ENCODE measurements around the gene DNAJC5G.
"Not testable (repeated sequence)": the region's sequence is repeated elsewhere in the genome, so short reads cannot be mapped to it uniquely, and the experiment has no call there.

The DNAJC5G gene

DNA sequence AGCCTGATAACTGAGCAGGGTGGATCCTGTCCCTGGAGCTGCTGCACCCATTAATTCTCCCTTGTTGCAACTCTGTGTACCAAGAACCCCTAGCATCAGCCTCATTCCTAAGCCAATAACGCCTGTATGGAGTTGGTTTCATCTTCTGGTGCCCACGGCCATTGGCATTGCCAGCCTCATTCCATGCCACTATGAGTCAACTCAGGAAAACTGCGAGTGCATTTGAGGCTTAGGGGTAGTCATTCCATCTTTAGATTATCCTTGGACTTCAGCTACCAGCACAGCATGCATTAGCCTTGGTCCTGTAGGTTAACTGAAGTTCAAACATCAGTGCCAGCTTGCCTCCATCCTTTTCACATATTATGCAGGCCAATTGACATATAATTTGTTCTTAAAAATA, 5.6 kb downstream of the DNAJC5G start:
- no peak for DNase-seq (ENCODE audit: low read depth in 2 of 3, low spot score in 2 of 3)

DNA sequence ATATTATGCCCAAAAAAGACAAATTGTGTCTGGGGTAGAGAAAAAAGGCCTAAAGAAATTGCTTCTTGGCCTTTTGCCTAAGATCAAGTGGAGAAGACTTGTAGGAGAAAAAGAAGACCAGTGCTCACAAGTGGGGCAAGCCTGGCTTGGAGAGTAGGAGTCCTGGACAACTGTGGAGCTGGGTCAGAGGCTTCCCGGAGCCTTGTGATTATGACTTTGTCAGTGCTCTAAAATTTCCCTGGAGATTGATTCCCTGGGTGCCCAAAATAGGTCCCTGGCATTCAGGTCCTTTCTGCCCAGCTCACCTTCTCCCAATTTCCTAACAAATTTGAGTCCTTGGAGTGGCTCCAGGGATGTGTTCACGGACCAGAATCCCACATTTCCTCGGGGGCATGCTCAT, 6.2 kb downstream of the DNAJC5G start:
- DNase-seq (ENCODE audit: low read depth in 2 of 3, low spot score in 2 of 3), result no peak

DNA sequence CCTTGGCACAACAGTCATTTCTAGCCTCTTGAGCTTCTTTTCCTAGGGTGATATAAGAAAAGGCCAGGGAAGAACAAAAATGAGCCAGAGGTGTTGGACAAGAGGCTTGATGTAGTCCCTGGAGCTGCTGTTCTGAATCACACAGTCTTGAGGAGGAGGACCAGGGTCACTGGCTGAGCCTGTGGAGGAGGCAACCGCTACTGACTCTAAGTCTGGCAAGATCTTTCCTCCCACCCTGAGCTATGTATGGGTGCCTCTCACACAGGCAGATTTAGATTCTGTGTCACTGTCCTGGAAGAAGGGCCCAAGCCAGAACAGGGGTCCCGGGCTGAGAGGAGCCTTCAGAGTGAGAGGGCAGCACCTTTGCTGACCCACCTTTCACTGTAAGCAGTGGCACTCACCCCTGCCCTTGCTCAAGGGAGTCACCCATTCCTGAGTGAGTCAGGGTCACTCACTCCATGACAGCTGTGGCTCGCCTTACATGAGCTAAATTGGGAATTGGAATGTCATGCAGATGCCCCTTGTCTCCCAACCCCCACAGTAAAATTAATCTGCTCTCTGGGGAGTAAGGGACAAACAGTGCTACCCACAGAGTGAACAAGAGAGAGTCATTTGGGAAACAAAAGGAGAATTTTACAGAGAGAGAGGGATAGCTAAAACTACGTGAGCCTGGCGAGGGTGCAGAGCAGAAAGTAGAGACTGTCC, 6.8 kb downstream of the DNAJC5G start, which contains the start of gene TRIM54:
Gene TRIM54, plus strand, starts transcription at position 575 of the 705 bp plus-strand sequence. CDS start 303 bp downstream, outside the sequence.
- no peak for DNase-seq (ENCODE audit: low read depth in 2 of 3, low spot score in 2 of 3)

DNA sequence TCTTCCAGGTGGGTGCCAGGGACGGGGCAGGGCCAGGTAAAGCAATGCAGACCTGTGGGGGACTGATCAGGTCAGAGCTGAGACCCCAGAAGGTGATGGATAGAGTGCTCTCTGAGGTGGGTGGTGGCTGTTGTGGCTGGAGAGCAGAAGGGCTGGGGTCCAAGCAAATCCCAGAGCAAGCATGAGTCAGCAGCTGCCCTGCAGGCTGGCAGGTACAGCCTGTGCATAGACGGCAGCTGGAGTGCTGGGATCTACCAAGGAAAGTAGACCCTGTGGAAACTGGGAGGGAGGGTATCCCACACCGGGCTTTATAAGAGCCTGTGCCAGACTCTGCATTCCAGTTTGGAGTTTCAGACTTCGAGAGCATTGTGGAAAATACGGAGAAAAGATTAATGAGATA, 7.7 kb downstream of the DNAJC5G start:
- DNase-seq (ENCODE audit: low read depth in 2 of 3, low spot score in 2 of 3), result no peak

DNA sequence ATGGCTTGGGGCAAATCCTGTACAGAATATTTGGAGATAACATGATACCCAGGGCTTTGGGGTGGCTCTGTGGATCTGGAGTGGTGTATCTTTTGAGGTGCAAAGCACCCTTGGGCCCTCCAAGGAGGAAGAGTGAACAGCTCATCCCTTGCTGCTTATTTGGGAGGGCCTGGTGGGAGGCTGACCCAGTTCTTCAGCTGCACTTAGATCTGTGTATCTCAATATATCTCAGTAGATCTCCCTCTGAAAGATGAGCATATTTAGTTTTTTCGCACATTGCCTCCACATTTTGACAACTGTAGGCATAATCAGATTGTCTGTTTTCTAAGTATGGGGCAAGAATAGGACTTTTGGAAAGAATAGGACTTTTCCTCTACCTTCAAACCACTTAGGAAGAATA, 9.8 kb downstream of the DNAJC5G start:
- DNase-seq (ENCODE audit: low read depth in 2 of 3, low spot score in 2 of 3), result no peak

DNA sequence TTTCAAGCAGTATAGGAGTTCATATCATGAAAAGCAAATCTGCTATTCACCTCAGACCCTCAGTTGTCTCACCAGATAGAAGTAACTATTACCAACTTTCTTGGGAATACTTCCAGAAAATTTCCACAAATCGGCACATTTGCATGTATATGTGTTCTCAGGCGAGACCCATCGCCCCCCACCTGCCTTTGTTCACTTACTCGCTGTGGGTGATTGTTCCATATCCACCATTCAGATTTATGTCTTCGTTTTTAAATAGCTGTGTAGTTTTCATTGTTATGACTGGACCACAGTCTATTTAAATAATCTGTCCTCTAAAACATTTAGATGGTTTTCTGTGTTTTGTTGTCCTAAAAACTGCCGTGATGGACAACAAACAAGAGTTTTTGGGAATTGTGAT, 10.2 kb downstream of the DNAJC5G start:
- no peak for DNase-seq (ENCODE audit: low read depth in 2 of 3, low spot score in 2 of 3)

DNA sequence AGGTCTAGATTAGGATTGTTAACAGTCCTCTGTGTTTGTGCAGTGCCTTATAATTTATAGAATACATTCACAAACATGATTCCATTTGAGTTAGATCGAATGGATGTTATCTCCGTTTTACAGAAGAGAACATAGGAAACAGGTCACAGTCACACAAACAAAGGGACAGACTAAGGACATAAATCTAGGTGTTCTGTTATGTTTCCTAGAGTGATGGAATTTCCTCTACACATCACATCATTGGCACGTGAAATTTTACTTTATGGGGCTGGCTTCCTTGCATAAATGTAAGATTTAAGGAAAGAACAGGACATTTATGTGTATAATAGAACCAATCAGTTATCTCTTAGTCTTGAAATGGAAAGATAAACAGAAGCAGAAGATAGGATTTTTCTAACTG, 13.4 kb downstream of the DNAJC5G start:
- DNase-seq (ENCODE audit: low read depth in 2 of 3, low spot score in 2 of 3), result no peak

DNA sequence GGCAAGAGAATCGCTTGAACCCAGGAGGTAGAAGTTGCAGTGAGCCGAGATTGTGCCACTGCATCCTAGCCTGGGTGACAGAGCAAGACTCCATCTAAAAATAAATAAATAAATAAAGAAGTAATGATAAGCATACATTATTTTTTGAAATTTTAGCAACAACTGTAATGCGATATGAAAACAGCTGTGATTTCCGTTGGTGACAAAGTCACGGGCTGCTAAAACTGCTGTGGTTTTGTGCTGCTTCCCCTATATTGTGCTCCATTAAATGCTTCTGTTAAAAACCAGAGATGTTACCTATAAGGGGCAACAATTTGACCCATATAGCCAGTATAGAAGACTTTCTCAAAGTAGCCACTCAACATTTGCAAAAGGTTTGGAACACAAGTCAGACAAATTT, 15.3 kb downstream of the DNAJC5G start:
- no peak for DNase-seq (ENCODE audit: low read depth in 2 of 3, low spot score in 2 of 3)

DNA sequence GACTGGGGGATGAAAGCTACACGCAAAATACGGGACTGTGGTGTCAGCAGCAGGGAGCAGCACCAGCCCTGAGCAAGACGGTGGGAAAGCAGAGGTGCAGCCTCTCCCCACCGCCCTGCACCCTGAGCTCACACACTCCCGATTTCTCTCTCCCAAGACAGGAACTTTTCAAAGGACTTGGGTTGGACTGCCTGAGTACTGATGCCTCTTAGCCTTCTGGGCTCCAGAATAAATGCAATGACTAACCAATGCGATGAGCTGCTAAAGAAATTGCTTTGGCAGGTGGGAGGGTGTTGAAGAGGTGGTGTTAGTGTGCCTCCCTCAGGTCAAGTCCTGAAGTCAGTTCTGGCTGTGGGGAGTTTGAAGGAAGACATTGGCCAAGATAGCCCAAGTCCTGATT, 16.6 kb downstream of the DNAJC5G start:
- DNase-seq (ENCODE audit: low read depth in 2 of 3, low spot score in 2 of 3), result no peak

DNA sequence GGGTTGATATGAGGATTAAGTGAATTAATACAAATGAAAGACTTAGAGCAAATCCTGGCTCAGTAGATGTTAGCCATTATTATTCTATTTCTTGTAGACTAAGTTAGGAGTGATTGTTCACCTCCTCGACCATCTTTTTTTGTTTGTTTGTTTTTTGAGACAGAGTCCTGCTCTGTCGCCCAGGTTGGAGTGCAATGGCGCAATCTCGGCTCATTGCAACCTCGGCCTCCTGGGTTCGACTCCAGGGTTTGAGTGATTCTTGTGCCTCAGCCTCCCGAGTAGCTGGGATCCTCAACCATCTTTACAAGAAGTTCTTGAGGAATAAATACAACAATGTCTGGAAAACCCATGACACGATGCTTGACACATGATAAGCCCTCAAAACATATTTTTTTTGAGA, 19.7 kb downstream of the DNAJC5G start:
- no peak for DNase-seq (ENCODE audit: low read depth in 2 of 3, low spot score in 2 of 3)

DNA sequence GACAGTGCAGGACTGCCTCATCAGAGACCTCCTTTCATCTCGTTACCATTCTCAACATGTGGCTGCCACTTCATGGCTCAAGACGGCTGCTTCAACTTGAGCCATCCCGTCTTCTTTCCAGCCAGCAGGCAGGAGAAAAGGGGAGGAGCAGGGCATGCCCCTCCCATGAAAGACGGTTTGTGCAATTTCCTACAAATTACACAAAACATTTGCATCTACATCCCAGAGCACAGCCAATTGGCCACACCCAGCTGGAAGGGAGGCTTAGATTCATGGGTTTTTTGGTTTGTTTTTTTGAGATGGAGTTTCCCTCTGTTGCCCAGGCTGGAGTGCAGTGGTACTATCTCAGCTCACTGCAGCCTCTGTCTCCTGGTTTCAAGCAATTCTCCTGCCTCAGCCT, 21.2 kb downstream of the DNAJC5G start:
- DNase-seq (ENCODE audit: low read depth in 2 of 3, low spot score in 2 of 3), result no peak

DNA sequence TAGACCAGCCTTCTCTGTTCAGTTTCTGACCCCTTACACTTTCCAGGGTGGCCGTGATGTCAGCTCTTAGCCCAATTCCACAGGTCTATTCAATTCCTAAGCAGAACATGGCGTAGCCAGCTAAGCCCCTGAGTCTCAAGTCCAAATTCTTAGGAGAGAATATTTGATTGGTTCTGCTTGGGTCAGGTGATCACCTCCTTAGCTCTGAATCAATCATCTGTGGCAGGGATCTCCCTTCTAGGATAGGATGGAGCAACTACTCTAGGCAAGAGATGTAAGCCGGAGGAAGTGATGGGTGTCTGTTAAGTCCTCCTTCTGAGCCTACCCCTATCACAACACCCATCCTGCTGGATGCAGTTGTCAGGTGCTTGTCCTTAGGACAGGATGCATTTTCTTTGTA, 22.0 kb downstream of the DNAJC5G start:
- DNase-seq (ENCODE audit: low read depth in 2 of 3, low spot score in 2 of 3), result no peak

DNA sequence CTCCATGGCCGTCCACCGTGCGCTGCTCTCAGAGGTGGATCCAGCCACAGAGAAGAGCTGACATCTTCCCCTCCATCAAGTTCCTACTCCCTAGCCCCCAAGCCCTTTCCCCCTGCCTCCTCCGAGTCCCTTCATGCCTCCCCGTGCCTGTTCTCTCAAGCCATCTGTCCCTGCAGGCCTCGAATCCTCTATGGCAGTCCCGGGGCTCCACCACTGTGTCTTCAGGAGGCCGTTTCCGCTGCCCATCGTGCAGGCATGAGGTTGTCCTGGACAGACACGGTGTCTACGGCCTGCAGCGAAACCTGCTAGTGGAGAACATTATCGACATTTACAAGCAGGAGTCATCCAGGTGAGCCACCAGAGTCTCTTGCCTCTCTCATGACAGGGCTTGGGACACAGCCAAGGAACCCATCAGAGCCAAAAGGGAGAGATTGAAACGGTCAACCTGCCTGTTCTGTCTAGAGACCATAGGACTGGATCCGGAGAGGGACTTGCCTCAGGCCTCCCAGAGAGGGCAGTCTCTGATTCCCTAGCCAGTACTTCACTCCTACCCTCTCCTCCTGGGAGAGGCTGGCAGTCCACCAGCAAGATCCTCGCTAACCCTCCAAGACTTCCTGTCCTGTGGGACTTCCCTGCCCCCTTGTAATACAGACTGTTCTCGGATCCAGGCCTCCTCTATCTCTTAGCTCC, 23.3 kb downstream of the DNAJC5G start:
- DNase-seq (ENCODE audit: low read depth in 2 of 3, low spot score in 2 of 3), result no peak

DNA sequence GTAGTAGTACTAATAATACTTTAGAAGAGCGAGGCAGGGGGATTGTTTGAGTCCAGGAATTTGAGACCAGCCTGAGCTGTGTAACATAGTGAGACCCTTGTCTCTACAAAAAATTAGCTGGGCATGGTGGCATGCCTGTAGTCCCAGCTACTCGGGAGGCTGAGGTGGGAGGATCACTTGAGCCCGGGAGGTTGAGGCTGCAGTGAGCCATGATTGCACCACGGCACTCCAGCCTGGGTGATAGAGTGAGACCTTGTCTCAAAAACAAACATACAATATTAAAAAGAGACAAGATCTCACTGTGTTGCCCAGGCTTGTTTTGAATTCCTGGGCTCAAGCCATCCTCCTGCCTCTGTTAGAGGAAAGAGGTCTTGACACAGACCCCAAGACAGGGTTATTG, 25.4 kb downstream of the DNAJC5G start:
- DNase-seq (ENCODE audit: low read depth in 2 of 3, low spot score in 2 of 3), result not testable (repeated sequence)

DNA sequence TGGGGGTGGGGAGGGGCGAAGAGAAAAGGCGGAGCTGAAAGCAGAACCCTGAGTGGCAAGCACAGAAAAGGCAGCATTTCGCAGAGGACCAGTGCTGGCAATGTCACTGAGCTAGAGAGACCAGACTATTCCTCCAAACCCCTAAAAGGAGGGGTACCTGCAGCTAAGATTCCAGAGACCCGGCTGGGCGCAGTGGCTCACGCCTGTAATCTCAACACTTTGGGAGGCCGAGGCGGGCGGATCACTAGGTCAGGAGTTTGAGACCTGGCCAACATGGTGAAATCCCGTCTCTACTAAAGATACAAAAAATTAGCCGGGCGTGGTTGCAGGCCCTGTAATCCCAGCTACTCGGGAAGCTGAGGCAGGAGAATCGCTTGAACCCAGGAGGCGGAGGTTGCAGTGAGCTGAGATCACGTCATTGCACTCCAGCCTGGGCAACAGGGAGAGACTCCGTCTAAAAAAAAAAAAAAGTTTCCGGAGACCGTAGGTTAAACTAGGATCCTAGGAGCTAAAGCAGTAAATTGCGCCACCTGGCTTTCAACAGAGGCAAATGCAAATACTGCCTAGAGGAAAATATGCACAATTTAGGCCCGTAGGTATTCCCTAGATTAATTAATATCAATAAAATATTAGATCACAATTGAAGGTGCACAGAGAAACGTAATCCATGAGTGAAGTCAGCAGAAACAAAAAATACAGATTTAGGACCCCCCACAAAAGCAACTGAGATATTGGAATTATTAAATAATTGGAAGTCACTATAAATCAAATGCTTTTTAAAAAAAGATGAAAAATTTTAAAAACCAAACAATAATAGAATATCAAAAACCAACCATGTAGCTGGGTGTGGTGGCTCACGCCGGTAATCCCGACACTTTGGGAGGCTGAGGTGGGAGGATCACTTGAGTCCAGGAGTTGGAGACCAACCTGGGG, 28.1 kb downstream of the DNAJC5G start:
- DNase-seq (ENCODE audit: low read depth in 2 of 3, low spot score in 2 of 3), result no peak

DNA sequence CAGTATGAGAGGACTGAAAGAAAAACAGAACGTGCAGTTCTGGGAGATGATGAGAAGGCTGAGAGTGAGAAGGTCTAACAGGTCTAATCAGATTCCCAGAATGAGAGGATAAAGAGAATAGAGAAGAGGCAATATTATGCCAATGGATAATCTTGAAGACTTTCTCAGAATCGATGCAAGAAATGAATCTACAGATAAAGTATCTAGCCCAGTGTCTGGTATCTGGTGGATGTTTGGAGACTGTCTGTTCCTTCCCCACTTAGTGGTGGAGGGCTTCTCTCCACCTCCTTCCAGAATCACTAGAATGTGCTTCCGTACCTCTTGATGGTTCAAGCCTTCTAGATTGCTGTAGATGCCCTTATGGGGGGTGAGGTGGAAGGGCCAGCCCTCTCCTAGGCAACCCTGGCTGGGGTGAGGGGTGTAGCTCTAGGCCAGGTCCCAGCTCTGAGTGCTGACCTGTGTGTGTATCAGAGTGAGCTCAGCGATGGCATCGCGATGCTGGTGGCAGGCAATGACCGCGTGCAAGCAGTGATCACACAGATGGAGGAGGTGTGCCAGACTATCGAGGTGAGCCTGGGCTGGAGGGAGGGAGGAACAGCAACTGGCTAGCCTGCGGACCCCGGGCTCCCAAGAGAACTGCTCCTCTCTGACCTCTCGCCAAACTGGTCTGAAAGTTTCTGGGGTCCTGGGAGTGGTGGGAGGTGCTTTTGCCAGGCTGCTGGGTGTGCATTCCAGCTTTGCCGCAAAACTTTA, 29.4 kb downstream of the DNAJC5G start:
- DNase-seq (ENCODE audit: low read depth in 2 of 3, low spot score in 2 of 3), result no peak

DNA sequence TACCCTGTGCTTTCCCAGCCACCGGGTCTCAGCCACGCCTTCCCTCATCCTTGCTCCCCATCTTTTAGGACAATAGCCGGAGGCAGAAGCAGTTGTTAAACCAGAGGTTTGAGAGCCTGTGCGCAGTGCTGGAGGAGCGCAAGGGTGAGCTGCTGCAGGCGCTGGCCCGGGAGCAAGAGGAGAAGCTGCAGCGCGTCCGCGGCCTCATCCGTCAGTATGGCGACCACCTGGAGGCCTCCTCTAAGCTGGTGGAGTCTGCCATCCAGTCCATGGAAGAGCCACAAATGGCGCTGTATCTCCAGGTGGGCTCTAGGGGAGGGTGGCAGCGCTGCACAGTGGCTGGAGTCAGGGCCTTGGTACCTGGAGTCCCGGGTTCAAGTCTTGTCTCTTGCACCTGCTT, 30.3 kb downstream of the DNAJC5G start:
- no peak for DNase-seq (ENCODE audit: low read depth in 2 of 3, low spot score in 2 of 3)

DNA sequence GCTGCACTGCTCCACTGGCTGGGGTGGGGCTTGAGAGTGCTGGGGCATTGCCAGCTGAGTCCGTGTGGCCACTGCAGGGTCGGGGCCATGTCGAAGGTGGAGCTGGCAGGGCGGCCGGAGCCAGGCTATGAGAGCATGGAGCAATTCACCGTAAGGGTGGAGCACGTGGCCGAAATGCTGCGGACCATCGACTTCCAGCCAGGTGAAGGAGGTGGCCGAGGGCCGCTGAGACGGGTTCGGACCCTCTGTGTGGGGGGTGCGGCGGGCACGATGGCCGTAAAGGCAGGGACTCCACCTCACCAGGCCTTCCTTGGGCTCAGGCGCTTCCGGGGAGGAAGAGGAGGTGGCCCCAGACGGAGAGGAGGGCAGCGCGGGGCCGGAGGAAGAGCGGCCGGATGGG, 30.9 kb downstream of the DNAJC5G start:
- DNase-seq (ENCODE audit: low read depth in 2 of 3, low spot score in 2 of 3), result no peak

DNA sequence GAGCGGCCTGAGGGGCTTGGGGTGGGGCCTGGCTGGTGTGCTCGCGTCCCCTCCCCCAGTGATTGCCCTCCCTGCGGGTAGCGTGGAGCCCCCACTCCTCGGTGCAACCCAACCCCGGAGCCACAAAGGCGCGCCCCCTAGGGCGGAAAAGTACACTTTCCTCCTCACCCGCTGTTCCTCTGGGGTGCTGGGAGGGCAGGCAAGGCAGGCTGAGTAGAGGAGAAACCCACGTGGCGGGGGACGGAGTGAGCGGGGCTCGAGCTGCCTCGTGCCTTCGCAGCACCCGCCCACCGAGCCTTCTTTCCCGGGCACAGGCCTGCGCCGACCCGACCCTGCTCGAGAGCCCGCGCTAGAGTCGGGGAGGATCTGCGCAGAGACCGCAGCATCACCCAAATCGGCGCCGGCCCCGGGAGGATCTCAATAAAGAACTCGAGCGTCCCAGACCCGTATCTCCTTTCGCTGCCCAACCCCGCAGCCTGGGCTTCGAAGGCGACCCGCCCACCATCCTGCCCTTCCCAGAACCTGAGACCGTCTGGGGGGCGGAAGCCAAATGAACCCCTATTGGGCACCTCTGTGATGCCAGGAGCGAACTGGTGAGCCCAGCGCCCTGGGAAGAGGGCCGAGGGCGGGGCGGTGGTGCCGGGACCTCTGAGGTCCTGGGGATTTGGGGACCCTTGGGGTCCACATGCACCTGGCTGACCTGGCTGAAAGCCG, 31.5 kb downstream of the DNAJC5G start:
- peak in 1 of 3 experiments; percentile 13 for DNase-seq (ENCODE audit: low read depth in 2 of 3, low spot score in 2 of 3)

DNA sequence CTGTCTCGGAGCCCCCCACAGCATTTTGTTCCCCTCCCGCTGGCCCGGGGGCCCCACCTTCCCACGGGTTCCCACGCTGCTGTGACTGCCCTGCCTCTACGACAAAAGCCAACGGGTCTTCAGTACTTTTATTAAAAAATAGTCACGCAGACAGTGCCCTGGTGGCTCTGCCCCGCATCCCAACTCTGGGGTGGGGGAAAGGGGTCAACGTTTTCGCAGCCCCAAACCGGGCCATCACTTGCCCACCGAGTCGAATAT, 32.0 kb downstream of the DNAJC5G start:
- no peak for DNase-seq (ENCODE audit: low read depth in 2 of 3, low spot score in 2 of 3)

Data from activated CD8-positive, alpha-beta memory T cell treated with anti-CD3 and anti-CD28 coated beads for 48 hours (primary cell).